Islet of Langerhans (tissue), 1 donor: Measurements from ENCODE around the gene CYBC1.

Source experiments
- FAIRE-seq: peaks from one replicate; lab custom pipeline; 2011; peaks lifted over from hg19 to GRCh38; lab: Jason Lieb, UNC

CYBC1 gene

DNA sequence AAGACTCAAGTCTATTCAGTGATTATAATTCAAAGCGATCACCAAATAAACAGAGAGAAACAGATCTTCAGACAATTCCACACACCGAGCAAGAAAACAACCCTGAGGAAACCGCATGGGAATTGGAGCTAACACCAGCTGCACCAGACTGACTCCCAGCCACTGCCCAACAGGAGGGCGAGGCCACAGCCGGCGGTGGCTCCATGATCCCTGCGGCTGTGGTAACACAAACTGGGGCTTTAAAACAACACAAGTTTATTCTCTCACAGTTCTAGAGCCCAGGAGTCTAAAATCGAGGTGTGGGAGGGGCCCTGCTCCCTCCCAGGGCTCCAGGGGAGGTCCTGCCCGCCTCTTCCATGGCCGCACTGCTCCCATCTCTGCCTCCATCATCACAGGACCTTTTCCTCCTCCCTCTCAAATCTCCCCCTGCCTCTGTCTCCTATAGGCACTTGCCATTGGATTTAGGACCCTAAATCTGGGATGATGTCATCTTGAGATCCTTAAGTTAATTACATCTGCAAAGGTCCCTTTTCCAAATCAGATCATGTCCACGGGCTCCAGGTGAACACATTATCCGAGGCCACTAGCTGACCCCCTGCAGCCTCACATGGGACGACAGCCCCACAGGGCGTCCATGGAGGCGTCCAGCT is 42.1 kb downstream of the CYBC1 start:
- no peak for FAIRE-seq

DNA sequence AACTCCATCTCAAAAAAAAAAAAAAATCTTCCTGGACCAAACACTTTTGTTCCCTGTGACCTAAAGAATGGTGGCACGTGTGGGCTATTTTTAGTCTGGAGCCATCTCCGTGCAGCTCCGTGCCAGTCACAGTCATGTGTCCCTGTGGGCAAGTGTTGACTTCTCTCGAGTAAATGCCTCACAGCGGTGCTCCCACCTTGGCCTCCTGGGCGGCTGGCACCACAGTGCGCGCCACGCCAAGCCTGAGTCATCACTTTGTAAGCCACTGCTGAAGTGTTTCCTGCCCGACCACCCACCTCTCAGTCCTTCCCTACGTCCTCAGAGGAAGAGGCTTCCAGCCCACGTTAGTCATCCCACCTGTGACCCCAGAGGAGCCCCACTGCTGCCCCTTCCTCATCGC is 43.3 kb downstream of the CYBC1 start:
- no peak for FAIRE-seq

DNA sequence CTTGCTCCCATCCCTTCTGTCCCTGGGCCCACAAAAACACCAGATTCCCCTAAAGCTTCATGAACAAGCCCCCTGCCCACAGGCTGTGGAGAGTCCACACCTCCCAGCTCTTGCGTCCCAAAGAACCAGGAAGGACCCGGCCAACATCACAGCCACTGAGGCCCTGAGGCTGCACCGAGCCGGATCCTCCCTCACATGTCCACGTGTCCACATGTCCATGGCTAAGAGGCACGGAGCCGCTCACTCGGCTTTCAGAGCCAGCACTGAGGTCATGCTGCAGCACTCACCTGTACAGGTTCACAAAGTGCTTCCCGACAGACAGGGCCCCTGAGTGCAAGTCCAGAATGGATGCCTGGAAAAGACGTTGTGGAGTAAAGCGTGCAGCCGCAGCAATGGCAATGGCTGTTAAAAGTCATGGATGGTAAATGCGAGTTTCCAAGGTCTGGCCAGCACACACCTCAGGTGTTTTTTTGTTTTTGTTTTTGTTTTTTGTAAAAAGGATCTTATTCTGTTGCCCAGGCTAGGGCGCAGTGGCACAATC is 44.4 kb downstream of the CYBC1 start:
- no peak for FAIRE-seq

DNA sequence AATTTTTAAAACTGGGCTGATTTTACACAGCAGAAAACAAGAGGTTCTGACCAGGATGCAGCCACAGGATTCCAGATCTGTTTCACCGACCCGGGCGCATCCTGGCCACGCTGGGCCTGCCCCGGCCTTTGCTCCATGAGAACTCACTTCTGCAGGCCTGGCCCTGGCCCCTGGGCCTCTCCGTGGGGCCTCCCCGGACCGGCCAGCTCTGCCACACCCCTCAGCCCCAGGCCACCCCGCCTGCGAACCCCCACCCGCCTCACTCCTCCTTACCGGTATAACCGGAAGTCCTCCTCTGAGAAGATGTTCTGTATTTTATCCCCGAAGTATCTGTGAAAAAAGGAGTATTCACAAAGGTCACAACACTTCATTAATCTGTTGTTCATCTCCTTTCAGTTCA is 45.5 kb downstream of the CYBC1 start:
- no peak for FAIRE-seq

DNA sequence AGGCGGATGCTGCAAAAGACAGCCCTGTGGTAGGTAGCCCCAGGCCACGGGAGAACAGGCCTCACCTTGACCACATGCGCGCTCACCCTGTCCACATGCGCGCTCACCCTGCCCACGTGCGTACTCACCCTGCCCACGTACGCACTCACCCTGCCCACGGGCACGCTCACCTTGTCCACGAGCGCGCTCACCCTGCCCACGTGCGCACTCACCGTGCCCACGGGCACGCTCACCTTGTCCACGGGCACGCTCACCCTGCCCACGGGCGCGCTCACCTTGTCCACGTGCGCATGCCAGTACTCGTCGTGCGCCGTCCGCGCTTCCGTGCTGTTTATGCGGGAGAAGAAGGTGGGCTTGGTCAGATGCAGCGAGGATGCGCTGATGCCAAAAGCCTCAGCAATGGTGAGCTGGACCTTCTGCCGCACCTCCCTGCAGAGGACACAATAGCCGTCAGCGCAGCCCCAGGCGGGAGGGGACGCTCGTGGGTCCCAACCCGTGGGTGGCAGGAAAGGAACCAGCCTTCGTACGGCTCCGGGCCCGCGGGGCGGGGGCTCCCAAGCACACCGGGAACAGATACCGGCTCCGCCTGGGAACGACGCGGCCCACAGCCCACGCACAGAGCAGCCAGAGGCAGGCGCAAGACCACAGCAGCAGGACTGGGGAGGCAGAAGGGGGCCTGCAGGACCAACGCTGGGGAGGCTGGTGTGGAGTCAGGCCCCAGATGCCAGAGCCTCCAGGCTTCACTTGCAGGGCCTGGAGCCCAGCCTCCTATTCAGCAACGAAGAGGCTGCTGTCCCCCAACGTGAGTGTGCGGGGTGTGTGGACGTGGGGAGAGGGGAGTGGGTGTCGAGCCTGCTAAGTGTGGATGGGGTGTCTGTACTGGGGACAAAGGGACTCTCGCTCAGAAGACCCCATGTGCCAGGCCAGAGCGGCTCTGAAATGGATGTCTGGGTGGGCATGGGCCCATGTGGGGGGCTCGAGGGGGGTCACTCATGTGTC is 46.6 kb downstream of the CYBC1 start:
- FAIRE-seq = no peak

DNA sequence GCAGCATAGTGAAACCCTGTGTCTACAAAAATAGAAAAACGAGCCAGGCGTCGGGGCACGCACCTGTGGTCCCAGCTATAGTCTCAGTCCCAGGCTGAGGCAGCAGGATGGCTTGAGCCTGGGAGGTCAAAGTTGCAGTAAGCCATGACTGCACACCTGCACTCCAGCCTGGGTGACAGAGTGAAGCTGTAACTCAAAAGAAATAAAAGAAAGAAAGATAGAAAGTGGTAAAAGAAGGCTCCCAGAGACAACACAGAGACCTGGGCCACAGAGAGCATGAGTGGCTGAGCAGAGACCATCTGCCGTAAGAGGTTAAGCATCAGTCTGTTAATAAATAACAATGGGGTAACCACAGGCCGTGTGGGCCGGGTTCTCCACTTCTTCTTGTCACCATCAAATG is 47.7 kb downstream of the CYBC1 start:
- no peak for FAIRE-seq

DNA sequence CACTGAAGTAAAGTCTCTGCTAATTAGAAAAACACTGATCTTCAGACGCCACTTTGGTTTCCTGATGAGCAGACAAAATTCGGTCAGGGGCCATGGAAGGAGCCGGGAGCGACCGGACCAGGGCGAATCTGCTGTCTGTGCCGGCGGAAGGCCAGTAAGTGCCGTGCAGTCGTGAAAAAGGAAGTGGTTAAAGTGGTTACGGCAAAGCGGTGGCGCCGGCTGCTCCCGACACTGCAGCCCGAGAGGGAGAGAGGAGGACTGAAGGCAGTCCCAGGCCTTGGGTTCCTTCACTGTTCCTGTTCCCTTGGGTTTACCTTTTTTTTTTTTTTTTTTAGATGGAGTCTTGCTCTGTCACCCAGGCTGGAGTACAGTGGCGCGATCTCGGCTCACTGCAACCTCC is 49.7 kb downstream of the CYBC1 start:
- no peak for FAIRE-seq

DNA sequence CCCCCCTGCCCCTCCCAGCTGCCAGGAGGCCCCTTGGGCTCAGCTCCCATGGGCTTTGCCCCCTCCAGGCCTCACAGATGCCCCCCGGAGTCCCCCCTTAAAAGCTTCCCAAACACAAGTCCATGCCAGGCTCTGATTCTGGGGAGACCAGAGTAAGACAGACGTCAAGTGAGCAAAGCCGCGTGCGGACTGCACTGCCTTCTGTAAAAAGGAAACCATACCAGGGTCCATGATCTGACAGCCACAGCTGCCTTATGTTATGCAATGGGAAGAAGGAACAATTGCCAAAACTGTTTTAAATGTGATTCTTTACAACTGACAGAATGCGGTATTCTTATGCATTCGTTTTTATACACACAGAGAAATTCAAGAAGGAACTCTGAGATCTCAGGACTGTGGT is 50.3 kb downstream of the CYBC1 start:
- FAIRE-seq = no peak

DNA sequence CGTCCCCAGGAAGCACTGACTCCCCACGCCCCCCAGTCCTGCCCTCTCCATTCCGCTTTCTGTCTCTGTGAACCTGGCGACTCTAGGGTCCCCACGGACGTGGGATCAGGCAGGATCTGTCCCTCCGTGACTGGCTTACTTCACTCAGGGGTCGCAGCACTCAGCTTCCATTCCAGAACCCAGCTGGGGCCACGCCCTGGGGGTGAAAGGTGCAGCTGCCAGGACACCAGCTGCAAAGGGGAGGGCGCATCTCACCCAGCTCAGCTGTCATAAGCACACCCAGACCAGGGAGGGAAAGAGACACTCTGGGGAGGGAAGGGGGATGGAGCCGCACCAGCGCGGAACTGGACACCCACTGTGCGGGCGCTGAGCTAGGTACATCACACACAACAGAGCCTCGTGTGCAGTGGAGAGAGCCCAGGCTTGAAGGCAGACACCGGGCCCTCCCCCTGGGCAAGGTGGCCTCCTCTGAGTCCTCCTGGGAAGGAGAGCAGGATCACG is 50.9 kb downstream of the CYBC1 start:
- no peak for FAIRE-seq

DNA sequence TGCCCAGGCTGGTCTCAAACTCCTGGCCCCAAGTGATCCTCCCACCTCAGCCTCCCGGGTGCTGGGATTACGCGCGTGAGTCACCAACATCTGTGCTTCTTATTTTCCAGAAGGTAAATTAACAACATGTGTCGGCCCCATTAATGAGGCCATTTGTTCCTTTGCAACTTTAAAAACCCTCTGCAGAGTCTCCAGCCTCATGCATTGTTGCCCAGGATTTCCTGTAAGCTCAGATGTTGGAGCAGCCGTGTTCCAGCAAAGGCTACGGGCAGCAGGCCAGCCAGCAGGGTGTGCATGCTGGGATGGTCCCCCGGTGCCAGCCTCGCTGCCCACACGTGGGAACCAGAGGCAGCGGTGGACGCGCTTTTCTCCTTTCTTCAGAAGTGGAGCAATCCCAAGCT is 51.5 kb downstream of the CYBC1 start:
- no peak for FAIRE-seq

DNA sequence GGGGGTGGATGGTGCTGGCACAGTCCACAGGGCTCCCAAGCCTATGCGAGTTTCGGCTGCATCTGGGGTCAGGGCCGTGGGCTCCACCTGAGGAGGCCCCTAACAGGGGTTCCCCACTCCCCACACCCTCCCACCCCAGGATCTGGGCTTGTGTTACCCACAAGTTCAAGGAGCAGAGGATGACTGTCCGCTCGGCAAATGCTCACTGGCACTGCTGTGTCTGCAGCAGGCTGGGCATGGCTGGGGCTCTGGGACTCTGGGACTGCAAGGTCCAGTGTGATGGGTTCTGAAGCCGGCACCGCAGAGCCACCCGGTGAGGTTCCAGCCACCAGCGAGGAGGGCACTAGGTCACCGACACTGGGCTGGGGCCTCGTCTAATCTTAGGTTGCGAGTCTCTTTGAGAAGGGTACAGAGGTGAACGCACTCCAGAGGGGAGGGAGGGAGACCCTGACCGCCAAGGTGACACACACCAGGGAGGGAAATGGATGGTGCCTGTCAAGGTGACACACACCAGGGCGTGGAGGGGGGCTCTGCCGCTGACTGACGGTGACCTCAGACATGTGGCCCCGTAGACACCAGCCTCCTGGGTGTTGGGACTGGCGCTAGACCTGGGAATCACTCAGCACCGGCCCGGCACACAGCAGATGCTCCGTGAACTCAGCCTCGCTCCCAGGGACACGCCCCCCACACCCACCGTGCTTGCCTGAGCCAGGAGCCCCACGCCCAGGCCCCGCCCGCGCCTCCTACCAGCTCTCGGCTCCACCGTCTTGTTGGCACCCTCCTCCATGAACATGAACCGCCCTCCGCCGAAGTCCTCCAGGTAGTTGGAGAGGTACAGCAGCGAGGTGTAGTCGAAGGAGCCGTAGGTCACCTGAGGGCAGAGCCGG is 52.9 kb downstream of the CYBC1 start:
- no peak for FAIRE-seq

DNA sequence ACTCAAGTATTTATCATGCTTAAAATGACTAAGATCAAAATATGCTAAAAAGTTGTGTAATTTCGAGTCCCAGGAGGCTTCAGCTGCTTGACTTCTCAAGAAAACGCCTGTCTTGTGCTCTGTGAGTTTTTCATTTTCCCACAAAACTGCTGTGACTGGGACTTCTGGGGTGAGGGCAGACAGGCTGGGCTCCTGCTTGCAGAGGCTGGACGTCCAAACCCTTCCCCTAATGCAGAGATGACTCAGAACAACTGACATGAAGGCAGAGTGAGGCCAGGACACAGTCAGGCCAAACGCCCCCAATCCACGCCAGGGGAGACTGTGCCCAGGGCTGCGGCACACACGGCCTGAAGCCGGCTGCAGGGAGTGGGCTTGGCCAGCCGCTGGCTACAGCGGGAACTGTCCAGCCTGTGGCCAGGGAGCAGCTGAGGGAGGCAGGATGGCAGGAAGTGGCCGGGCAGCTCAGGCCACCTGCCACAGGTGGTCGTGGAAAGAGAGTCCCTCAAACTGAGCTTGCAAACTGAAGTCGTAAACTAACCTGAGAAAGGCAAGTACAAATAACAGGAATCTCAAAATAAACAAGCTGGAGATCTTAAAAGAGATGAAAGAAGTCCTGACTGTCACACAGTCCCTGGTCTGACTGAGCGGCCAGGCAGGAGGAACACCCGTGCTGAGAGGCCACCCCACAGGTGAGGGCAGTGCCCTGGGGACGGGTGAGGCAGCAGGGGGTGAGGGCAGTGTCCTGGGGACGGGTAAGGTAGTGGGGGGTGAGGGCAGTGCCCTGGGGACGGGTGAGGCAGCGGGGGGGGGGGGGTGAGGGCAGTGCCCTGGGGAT is 53.7 kb downstream of the CYBC1 start:
- no peak for FAIRE-seq

DNA sequence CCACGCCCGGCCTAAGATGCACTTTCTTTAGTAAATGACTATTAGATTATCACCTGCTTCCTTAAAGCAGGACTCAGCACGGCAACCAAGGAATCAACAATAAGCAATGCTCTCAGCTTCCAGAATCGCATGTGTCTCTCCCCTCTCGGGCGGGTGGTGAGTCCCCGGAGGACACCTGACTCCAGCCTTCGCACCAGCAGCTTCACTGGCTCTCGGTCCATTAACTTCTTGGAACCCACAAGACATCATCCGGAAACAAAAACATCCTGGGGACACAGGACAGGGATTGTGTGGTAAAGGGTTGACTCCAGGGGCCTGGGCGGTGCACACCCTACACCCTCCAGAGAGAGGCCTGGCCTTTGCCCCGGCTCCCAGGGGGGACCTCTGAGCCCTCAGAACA is 56.3 kb downstream of the CYBC1 start:
- FAIRE-seq = no peak

DNA sequence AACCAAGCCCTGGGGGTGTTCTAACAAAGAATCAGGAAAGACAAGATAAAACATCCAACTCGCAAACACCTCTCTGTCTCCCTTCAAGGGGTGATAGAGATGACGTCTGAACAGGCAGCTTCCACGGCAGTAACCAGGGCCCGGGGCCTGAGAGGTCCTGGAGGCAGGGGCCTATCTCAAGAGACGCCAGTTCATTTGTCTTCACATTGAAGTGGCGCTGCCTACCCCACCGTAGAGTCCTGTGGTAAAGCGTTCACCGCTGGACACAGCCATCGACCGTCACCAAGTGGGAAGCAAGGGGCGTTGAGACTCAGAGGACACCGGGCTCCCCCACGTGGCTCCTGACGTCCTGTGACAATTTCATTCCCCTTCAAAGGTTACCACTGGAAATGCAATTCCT is 57.6 kb downstream of the CYBC1 start:
- FAIRE-seq = no peak
